Activated gamma-delta T cell treated with Interleukin-2 at 50 U/mL for 16 hours (primary cell): ENCODE results near the gene UBA6.

ENCODE experiments used
- DNase-seq: peaks from one replicate; pipeline ENCODE4 v3.0.0-alpha.2; 2020

Gene UBA6

GRCh38 chr4:67575232-67576058 is 125.5 kb downstream of the UBA6 start:
- no peak for DNase-seq

GRCh38 chr4:67573193-67573592 is 127.8 kb downstream of the UBA6 start:
- no peak for DNase-seq

- no peak for DNase-seq
Measured at GRCh38 chr4:67571975-67572374, 129.0 kb downstream of the UBA6 start.

GRCh38 chr4:67570537-67570936 is 130.4 kb downstream of the UBA6 start:
- no peak for DNase-seq

DNA sequence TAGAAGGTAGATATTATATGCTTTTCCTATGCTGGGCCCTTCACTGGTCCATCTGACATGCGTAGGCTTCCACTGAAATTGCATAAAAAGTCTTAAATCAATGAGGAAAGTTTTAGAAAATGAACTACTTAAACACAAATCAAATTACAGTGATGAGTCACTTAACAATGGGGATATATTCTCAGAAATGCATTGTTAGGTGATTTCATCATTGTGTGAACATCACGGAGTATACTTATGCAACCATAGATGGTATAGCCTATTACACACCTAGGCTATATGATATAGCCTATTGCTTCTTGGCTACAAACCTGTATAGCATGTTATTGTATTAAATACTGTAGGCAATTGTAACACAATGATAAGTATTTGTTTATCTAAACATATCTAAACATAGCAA is 132.1 kb downstream of the UBA6 start:
- DNase-seq = no peak

DNA sequence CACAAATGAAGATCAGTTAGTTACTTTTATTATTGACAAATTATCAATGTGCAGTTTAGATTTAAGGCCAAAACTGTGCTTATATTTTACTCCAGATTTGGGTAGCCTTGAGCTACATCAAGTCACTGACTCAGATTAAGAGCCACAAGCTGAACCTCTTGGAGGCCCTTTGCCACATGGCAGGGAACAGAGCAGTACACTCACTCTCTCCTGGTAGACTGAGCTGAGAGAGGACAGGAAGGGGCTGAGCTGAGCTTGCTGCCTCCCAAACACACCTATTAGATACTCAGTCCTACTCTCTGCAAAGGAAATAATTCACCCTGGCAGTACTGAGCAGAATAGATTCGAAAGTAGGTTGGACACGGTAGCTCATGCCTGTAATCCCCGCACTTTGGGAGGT is 134.6 kb downstream of the UBA6 start:
- DNase-seq = no peak

DNA sequence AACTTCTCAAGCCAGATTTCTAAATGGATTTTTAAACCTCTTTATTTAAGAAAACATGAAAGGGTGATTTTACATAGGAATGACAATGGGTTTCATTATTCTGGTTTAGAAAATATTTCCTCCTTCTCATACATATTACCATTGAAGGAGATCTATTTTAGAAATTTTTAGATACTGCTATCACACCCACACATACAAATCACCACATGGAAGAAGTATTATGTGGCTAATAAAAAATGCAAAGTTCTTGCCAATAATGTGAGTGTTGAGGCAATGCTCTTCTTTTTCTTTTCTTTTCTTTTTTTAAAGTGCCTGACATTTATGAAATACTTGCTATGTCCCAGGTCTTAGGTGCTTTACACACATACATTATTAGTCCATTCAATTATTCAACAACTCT is 135.7 kb downstream of the UBA6 start:
- no peak for DNase-seq
